GM15510 (cell line): ENCODE data around the gene RAB20.

Source experiments
- POLR2A ChIP-seq: IDR thresholded peaks from 3 replicates; pipeline ENCODE4 v1.6.1; 2011; ENCODE audit warnings: borderline replicate concordance; ENCODE audit not compliant: insufficient read length; ENCODE audit errors: extremely low read depth

Gene RAB20

DNA sequence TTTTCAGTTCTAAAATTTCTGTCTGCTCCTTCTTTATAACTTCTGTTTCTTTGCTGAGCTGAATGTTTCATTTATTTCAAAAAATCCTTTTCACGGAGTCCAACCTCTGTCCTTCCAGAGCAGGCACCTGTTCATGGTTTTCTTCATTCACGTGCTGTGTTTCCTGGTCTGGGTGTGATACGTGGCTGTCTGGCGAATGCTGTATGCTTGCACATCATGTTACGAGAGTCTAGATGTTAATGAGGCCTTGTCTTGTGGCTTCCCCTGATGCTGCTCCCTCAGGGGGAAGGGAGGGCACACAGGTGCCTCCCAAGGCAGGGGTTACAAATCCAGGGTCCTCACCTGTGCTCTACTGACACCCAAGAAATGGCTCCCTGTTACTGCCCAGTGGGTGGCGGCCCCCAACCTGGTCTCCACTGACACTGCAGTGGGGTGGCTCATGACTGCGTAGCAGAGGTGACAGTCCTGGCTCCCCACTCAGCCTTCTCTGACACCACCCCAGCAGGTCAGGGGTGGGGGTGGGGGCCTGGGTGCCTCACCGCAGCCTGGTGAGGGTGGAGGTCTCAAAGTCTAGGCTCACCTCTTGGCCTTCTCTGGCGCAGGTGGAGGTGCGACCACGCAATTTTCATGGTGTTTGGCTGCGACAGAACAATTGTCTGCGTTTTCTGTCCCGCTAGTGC, 20.1 kb upstream of the RAB20 start:
- no peak for TF ChIP-seq POLR2A

GRCh38 chr13:110580800-110581199, 19.3 kb upstream of the RAB20 start:
- TF ChIP-seq POLR2A = no peak

DNA sequence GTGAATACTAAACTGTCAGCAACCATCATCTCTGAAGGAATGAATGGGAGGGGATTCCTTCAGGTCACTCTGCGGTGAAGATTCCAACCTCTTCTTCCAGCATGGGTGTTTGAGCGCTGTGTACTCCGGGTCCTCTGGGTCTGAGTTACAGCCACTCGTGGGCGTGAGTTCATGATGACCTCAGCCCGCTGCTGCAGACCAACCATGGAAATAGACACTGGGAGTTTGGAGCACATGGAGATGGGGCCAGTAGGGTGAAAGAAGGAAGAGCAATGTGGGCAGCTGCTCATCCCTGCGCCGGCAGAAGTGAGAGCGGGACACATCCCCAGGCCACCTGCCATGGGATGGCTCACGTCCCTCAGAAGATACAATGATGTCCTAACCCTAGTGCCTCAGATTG, 16.8 kb upstream of the RAB20 start:
- TF ChIP-seq POLR2A = no peak

DNA sequence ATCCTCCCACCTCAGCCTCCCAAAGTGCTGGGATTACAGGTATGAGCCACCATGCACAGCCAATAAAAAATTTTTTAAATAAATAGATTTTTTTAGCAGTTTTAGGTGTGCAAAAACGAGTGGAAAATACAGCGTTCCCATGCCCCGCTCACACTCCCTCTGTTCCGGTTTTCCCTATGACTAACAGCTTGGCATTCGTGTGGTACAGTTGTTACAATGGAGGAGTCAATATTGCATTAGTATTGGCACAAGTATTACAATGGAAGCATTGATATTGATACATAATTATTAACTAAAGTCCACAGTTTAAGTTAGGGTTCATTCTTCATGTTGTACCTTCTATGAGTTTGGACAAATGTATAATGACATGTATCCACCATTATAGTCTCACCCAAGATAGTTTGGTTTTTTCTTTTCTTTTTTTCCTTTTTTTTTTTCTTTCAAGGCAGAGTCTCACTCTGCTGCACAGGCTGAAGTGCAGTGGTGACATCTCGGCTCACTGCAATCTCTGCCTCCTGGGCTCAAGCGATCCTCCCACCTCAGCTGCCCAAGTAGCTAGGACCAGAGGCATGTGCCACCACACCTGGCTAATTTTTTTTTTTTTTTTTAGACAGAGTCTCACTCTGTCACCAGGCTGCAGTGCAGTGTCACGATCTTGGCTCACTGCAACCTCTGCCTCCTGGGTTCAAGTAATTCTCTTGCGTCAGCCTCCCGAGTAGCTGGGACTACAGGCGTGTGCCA, 15.4 kb upstream of the RAB20 start:
- TF ChIP-seq POLR2A = no peak

GRCh38 chr13:110576070-110576394, 14.5 kb upstream of the RAB20 start:
- TF ChIP-seq POLR2A = no peak

DNA sequence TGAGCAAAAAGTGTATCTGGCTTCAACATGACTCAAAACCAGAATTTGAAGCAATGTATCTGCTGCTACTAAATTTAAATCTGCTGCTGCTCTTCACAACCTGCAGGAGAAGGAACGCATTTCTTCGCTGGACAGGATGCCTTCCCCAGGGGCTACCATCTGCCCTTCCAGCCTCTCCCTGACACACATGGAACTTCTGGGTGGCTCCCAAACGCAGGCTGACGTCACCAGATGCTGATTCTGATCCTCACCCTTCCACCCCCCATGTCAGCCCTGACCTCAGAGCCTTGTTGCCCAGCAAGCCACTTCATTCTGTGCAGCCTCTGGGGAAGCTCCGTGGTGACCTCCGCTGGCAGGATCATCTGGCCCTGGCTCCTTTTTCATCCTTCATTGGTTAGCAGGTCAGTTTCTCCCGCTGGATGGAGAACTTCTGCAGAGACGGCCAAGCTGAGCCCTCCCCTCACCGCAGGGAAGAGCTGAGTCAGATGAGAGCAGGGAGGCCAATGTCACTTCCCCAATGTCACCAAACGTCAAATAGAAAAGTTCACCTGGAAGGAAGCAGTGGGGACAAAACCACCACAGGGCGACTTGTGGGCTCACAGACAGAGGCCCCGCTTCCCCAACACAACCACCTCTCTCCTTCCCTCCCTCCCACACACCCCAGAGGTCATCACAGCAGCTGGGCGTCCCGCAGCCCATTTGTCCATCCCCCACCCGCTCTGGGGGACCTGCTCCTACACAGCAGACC, 14.0 kb upstream of the RAB20 start:
- no peak for TF ChIP-seq POLR2A

GRCh38 chr13:110574161-110574560, 12.6 kb upstream of the RAB20 start:
- TF ChIP-seq POLR2A = no peak

- no peak for TF ChIP-seq POLR2A
Observed at GRCh38 chr13:110572778-110573118, 11.2 kb upstream of the RAB20 start.

DNA sequence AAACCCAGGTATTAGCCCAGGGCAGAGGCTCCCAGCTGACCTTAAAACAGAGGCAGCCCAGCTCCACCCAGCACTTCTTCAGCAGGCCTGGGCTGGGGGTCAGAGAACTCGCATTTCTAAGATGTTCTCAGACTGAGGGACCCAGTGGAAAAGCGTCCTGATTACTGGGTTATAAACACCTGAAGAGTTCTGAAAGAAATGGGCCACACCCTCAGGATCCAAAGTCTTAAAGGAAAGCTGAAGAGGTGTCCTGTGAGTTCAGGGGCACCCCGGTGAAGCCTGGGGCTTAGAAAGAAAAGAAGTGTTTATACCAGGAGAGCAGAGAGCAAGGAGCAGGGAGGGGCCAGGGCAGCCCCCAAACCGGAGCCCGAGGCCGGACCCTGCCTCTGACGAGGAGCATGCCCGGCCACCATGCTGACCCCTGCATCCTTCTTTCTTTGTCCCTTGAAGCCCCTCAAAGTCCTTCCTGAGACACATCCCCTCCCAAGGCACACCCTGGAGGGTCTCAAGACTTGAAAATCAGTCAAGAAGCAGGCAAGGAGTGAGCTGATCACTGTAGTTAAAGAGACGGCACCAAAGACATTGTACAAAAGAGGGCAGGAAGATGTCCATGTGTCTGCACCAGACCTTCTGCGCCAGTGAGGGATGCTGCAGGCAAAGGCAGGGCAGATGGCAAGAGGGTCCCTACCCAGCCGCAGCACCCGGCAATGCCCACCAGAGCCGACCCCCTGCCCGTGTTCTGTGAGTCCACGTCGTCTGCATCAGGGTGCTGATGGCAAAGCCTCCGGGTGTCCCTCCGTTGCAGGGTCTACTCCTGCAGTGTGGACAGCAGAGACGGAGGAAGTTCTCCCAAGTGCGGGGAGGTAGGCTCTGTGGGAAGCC, 10.6 kb upstream of the RAB20 start:
- TF ChIP-seq POLR2A = no peak

- TF ChIP-seq POLR2A = no peak
Observed at GRCh38 chr13:110570886-110571285, 9.4 kb upstream of the RAB20 start.

DNA sequence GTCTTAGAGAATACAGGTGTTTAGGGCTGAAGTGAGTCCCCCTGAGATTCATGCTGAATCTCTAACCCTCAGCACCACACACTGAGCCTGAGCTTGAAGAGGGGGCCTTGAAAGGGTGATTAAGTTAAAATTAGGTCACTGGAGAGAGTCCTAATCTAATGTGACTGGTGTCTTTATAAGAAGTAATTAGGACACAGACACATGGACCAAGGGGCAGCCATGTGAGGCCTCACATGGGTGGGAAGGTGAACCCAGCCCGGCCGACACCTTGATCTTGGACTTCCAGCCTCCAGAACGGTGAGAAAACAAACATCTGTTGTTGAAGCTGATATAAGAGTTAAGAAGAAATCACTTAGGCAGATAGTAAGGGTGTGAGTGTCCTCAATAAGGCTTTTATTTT, 7.1 kb upstream of the RAB20 start:
- TF ChIP-seq POLR2A = no peak

- TF ChIP-seq POLR2A = no peak
Observed at GRCh38 chr13:110566171-110566570, 4.6 kb upstream of the RAB20 start.

GRCh38 chr13:110565296-110565695, 3.8 kb upstream of the RAB20 start:
- no peak for TF ChIP-seq POLR2A

GRCh38 chr13:110564472-110564985, 3.0 kb upstream of the RAB20 start:
- no peak for TF ChIP-seq POLR2A

- TF ChIP-seq POLR2A = no peak
Observed at GRCh38 chr13:110563463-110563774, 1.9 kb upstream of the RAB20 start.
